ENCODE data around the gene CCDC91. TPM values are rescaled to one million over a fixed set of nuclear protein-coding genes. Genes with fewer than 3 reads are reported as not detected.
A peak's percentile ranks its signal among the peaks of the same experiment; 100 is the strongest.

The CCDC91 gene
- total and polyA plus RNA-seq, 8 donors, result 15.0 to 27.0 (median 19.1) TPM

DNA sequence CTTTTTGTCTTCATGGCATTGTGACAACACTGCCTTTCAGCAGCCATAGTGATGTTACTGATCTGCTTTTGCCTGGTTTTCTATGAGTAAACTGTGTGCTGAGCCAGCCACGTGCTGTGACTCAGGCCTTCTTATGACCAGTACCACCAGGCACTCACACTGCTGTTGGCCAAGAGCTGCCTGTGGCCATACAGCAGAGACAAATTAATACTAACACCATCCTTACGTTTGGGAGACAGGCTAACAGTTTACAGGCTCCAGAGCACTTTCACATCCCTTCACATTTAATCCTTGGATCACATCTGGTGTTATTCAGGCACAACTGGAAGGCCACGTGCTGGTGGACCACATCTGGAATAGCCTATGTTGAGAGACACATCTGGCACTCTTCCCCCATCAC is 377.9 kb downstream of the CCDC91 start:
- H3K27me3 ChIP-seq, result no peaks in the 10 kb centered on the region
- DNase-seq (no peak), ATAC-seq (no peak), FAIRE-seq (no peak)
- no peak overlapping the region for H3K4me3 ChIP-seq
- H3K27ac ChIP-seq, result no peak overlapping the region
- WGBS, 2 donors, result 82 to 89% methylated on average over 3 of the region's 3 CpGs
- TF ChIP-seq, protein P1, sequence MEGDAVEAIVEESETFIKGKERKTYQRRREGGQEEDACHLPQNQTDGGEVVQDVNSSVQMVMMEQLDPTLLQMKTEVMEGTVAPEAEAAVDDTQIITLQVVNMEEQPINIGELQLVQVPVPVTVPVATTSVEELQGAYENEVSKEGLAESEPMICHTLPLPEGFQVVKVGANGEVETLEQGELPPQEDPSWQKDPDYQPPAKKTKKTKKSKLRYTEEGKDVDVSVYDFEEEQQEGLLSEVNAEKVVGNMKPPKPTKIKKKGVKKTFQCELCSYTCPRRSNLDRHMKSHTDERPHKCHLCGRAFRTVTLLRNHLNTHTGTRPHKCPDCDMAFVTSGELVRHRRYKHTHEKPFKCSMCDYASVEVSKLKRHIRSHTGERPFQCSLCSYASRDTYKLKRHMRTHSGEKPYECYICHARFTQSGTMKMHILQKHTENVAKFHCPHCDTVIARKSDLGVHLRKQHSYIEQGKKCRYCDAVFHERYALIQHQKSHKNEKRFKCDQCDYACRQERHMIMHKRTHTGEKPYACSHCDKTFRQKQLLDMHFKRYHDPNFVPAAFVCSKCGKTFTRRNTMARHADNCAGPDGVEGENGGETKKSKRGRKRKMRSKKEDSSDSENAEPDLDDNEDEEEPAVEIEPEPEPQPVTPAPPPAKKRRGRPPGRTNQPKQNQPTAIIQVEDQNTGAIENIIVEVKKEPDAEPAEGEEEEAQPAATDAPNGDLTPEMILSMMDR (IDR thresholded peaks at IDR 0.05), result no peak
- no peaks in the 10 kb centered on the region for H3K36me3 ChIP-seq
- intact Hi-C loops (cut with DNase I), result no loop called here
- H3K9me3 ChIP-seq, result no peaks in the 10 kb centered on the region
- no peaks in the 10 kb centered on the region for H3K4me1 ChIP-seq

DNA sequence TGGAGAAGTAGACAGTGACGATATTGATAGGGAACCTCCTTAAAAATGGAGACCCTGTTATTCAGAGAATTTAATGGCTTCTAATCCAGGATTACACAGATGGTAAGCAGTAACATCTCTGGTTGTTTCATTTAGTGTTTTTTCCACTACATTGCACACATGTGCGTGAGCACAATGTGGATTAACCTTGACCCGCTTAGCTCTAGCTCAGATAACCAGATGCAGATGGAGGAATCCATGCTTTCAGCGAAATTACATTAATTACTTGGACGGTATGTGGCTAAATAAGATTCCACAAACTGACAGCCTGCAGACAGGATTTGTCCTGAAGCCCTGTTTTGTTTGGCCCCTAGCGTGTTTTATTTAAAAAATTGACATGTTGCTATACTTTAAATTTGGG is 378.4 kb downstream of the CCDC91 start:
- ATAC-seq (no peak), FAIRE-seq (no peak), DNase-seq (no peak)
- TF ChIP-seq, protein P1 (IDR thresholded peaks at IDR 0.05), result no peak
- Histone ChIP-seq H3K27me3 (no peaks in the 10 kb centered on the region), H3K4me3 (no peak overlapping the region), H3K4me1 (no peaks in the 10 kb centered on the region), H3K27ac (no peak overlapping the region), H3K36me3 (no peaks in the 10 kb centered on the region), H3K9me3 (no peaks in the 10 kb centered on the region)
- 80 to 82% methylated on average over 6 of the region's 6 CpGs for whole genome bisulfite sequencing, 2 donors
- intact Hi-C loops (cut with DNase I), result no loop called here

DNA sequence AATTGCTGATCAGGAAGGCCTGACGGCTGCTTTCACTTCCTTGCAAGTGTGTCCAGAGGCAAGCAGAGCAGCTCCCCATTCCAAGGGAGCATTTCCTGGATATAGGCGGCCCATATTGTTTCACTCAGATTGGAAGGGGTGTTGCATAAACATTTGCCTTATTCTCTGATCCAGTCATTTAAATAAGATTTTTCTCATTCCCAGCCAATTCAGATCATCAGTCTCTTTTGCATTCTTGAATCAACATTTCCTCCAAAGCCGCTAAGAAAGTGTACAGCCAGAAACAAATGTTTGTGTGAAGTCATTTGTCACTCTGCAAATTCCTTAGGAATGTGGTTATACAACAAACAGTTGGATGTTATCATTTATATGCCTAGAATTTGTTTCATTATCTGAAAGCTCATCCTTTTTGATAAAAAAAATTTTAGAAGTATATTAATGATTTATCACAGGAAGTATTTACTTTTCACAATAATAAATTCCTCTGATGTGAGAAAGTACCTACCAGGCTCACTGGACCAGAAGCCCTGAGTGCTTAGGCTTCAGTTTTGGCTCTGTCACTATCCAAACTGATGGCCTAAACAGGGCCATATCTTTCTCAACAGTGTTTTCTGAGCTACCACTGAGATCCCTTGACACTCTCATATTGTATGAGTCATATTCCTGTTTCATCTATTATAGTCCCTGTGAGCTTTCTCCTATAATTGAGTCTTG is 379.6 kb downstream of the CCDC91 start:
- no peaks in the 10 kb centered on the region for H3K36me3 ChIP-seq
- FAIRE-seq (peak; percentile 92), DNase-seq (peak in 1 of 6 donors; percentile 18), ATAC-seq (peak; percentile 49 to 76 (median 70))
- intact Hi-C loops (cut with DNase I), result no loop called here
- peaks cover 0 to 8% (median 5%) of the 10 kb centered on the region in 3 donors for H3K4me1 ChIP-seq
- H3K4me3 ChIP-seq, result no peak overlapping the region
- H3K27me3 ChIP-seq, result no peaks in the 10 kb centered on the region
- TF ChIP-seq, protein P1 (IDR thresholded peaks at IDR 0.05), result no peak
- WGBS, 2 donors, result 54 to 62% methylated on average over 3 of the region's 3 CpGs
- H3K9me3 ChIP-seq, result no peaks in the 10 kb centered on the region
- H3K27ac ChIP-seq, result peak overlapping the region in 3 of 4 donors; percentile 25 to 58 (median 46)

DNA sequence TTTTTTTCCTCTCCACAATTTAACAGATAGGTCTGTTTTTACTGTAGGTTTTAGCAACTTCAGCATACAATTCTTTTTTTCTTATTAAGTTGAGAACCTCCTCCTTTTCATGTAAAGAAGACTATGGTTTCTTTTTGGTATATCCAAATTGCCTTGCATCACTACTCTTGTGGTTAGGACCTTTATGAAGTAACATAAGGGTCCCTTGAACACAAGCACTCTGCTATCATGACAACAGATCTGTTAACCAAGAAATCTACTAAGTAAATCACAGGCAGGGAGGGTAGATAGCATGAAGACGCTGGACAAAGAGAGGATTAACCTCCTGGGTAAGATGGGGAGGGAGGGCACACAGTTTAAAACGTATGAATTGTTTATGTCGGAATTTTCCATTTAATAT is 380.6 kb downstream of the CCDC91 start:
- WGBS, 2 donors, result 77 to 85% methylated on average over 3 of the region's 3 CpGs
- H3K4me3 ChIP-seq, result no peak overlapping the region
- FAIRE-seq, result no peak
- H3K36me3 ChIP-seq, result no peaks in the 10 kb centered on the region
- intact Hi-C loops (cut with DNase I), result no loop called here
- peaks cover 7 to 17% (median 15%) of the 10 kb centered on the region in 3 donors for H3K4me1 ChIP-seq
- H3K9me3 ChIP-seq, result no peaks in the 10 kb centered on the region
- H3K27ac ChIP-seq, result peak overlapping the region in 1 of 4 donors; percentile 58
- ATAC-seq, result no peak
- no peaks in the 10 kb centered on the region for H3K27me3 ChIP-seq
- TF ChIP-seq, protein P1 (IDR thresholded peaks at IDR 0.05), result no peak
- DNase-seq, result no peak

Data from pancreas (tissue), 10 donors.